ENCODE results near the gene DHX15. TPM values are rescaled to one million over a fixed set of nuclear protein-coding genes. Genes with fewer than 3 reads are reported as not detected.

DHX15 gene
- total RNA-seq, 1 experiment from 2014 or later: 157 TPM

DNA sequence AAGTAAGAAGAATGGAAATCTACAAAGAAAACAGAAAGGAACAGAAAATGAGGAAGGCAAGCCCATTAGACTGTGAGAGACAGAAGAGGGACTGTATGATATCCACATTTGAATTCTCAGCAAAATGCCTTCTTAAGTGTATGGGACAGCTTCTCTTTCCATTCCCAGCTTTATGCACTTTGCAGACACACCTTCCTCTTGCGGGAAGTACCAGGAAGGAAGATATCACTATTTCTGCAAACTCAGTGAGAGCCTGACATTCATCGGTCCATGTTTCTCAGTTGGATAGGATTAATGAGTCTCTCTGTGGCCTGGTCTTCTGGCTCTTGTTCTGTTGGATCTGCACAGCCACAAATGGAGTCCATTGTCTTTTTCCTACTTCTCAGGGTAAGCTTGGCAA lies 31.6 kb upstream of the DHX15 start:
- Histone ChIP-seq H3K4me3 (no peak overlapping the region), H3K4me2 (no peak overlapping the region), H3K4me1 (replicated peaks; ENCODE audit: insufficient read depth) (no peaks in the 10 kb centered on the region), H3K27ac (no peak overlapping the region), H2AFZ (no peak overlapping the region), H3K27me3 (ENCODE audit: insufficient read depth, low read depth) (no peaks in the 10 kb centered on the region), H3K36me3 (ENCODE audit: low read depth) (no peaks in the 10 kb centered on the region), H3K79me2 (ENCODE audit: low read depth) (no peaks in the 10 kb centered on the region), H3K9me2 (ENCODE audit: insufficient read depth) (no peaks in the 10 kb centered on the region), H3F3A (ENCODE audit: insufficient read depth, low read depth) (no peaks in the 10 kb centered on the region), H3K9me3 (ENCODE audit: insufficient read depth, low read depth) (peaks cover 5% of the 10 kb centered on the region), H4K20me1 (ENCODE audit: insufficient read depth) (no peaks in the 10 kb centered on the region)
- no TSS peak for BruUV-seq (replicated peaks)
- DNase-seq: no peak
- CTCF ChIA-PET: no interaction called here
- intact Hi-C loops (cut with micrococcal nuclease; ENCODE audit: unreplicated experiment): no loop called here
- no peak for TF ChIP-seq EZH2 (IDR thresholded peaks at IDR 0.05; ENCODE audit: low read depth)
- TF ChIP-seq, protein P1, sequence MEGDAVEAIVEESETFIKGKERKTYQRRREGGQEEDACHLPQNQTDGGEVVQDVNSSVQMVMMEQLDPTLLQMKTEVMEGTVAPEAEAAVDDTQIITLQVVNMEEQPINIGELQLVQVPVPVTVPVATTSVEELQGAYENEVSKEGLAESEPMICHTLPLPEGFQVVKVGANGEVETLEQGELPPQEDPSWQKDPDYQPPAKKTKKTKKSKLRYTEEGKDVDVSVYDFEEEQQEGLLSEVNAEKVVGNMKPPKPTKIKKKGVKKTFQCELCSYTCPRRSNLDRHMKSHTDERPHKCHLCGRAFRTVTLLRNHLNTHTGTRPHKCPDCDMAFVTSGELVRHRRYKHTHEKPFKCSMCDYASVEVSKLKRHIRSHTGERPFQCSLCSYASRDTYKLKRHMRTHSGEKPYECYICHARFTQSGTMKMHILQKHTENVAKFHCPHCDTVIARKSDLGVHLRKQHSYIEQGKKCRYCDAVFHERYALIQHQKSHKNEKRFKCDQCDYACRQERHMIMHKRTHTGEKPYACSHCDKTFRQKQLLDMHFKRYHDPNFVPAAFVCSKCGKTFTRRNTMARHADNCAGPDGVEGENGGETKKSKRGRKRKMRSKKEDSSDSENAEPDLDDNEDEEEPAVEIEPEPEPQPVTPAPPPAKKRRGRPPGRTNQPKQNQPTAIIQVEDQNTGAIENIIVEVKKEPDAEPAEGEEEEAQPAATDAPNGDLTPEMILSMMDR (conservative IDR thresholded peaks at IDR 0.05): no peak
- POLR2A ChIA-PET (ENCODE audit: unreplicated experiment): no interaction called here

DNA sequence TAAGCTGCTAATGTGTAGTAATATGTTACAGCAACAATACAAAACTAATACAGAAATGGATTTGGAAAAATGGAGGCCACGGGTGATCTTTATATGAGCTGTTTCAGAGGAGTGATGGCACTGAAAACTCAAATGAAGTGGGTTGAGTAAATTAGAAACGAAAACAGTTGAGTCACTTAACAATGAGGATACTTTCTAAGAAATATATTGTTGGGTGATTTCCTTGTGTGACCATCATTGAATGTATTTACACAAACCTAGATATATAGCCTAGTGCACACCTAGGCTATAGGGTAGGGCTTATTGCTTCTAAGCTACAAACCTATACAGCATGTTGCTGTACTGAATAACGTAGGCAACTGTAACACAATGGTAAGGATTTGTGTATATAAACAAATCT lies 30.5 kb upstream of the DHX15 start:
- no peak overlapping the region for H3K4me3 ChIP-seq
- no TSS peak for BruUV-seq (replicated peaks)
- ChIA-PET CTCF (no interaction called here), POLR2A (ENCODE audit: unreplicated experiment) (no interaction called here)
- no peaks in the 10 kb centered on the region for H3K79me2 ChIP-seq (ENCODE audit: low read depth)
- H4K20me1 ChIP-seq (ENCODE audit: insufficient read depth): no peaks in the 10 kb centered on the region
- H3K36me3 ChIP-seq (ENCODE audit: low read depth): no peaks in the 10 kb centered on the region
- no peak overlapping the region for H3K27ac ChIP-seq
- no peaks in the 10 kb centered on the region for H3K27me3 ChIP-seq (ENCODE audit: insufficient read depth, low read depth)
- H3F3A ChIP-seq (ENCODE audit: insufficient read depth, low read depth): no peaks in the 10 kb centered on the region
- intact Hi-C loops (cut with micrococcal nuclease; ENCODE audit: unreplicated experiment): no loop called here
- H2AFZ ChIP-seq: no peak overlapping the region
- no peaks in the 10 kb centered on the region for H3K9me2 ChIP-seq (ENCODE audit: insufficient read depth)
- no peak for TF ChIP-seq EZH2 (IDR thresholded peaks at IDR 0.05; ENCODE audit: low read depth)
- TF ChIP-seq, protein P1 (conservative IDR thresholded peaks at IDR 0.05): no peak
- H3K9me3 ChIP-seq (ENCODE audit: insufficient read depth, low read depth): peaks cover 3% of the 10 kb centered on the region
- H3K4me2 ChIP-seq: no peak overlapping the region
- H3K4me1 ChIP-seq (replicated peaks; ENCODE audit: insufficient read depth): no peaks in the 10 kb centered on the region
- no peak for DNase-seq

DNA sequence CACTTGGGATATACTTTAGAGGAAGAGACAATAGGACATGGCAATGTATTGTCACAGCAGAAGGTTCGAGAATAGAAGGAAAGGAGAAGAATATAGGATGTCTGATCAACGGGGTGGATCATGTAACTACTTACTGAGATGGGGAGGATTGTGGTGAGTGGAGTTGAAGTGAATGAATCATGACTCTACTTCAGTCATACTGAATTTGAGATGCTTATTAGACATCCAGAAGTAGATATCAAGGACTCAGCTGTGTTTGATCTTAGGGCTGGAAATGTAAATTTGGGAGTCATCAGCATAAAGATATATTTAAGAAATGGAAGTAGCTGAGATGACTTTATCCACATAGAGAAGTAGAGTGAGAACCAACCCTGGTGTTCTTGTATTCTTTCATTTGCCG lies 29.1 kb upstream of the DHX15 start:
- H2AFZ ChIP-seq: no peak overlapping the region
- ChIA-PET POLR2A (ENCODE audit: unreplicated experiment) (no interaction called here), CTCF (no interaction called here)
- no peak overlapping the region for H3K4me3 ChIP-seq
- intact Hi-C loops (cut with micrococcal nuclease; ENCODE audit: unreplicated experiment): no loop called here
- H3K36me3 ChIP-seq (ENCODE audit: low read depth): no peaks in the 10 kb centered on the region
- no peaks in the 10 kb centered on the region for H3K9me2 ChIP-seq (ENCODE audit: insufficient read depth)
- H3K27me3 ChIP-seq (ENCODE audit: insufficient read depth, low read depth): no peaks in the 10 kb centered on the region
- no peak overlapping the region for H3K27ac ChIP-seq
- TF ChIP-seq, protein P1 (conservative IDR thresholded peaks at IDR 0.05): no peak
- no peak for TF ChIP-seq EZH2 (IDR thresholded peaks at IDR 0.05; ENCODE audit: low read depth)
- H3K4me2 ChIP-seq: no peak overlapping the region
- H3K9me3 ChIP-seq (ENCODE audit: insufficient read depth, low read depth): no peaks in the 10 kb centered on the region
- H3K4me1 ChIP-seq (replicated peaks; ENCODE audit: insufficient read depth): no peaks in the 10 kb centered on the region
- BruUV-seq (replicated peaks): no TSS peak
- H4K20me1 ChIP-seq (ENCODE audit: insufficient read depth): no peaks in the 10 kb centered on the region
- DNase-seq: no peak
- no peaks in the 10 kb centered on the region for H3F3A ChIP-seq (ENCODE audit: insufficient read depth, low read depth)
- no peaks in the 10 kb centered on the region for H3K79me2 ChIP-seq (ENCODE audit: low read depth)
